Esophagus squamous epithelium (tissue), 4 donors: ENCODE results near the gene SPATA9.

Source experiments
- POLR2A ChIP-seq, 4 donors: fragments of 450-650 bp; IDR thresholded peaks; one replicate each; pipeline ENCODE4 v1.6.1; 2017; ENCODE audit warnings: antibody characterized with exemption in 4 of 4, mild to moderate bottlenecking in 4 of 4, moderate library complexity in 3 of 4
- TF ChIP-seq, protein P1 (sequence below), 6 experiments: fragments of 450-650 bp in 4 of 6; fragments of 200-600 bp in 2 of 6; sonication (generic) in 2 of 6; IDR thresholded peaks; one replicate each; pipeline ENCODE4 v1.5.1; 2016 to 2019; ENCODE audit warnings: antibody characterized with exemption in 6 of 6, mild to moderate bottlenecking in 4 of 6, moderate library complexity in 4 of 6

DNA sequence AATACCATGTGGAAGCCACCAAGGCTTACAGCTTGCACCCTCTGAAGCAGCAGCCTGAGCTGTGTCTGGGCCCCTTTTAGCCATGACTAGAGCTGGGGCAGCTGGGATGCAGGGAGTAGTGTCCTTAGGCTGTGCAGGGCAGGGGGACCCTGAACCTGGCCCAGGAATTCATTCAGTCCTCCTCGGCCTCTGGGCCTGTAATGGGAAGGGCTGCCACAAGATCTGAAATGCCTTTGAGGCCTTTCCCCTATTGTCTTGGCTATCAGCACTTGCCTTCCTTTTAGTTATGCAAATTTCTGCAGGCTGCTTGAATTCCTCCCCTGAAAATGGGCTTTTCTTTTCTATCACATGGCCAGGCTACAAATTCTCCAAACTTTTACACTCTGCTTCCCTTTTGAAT, 53.9 kb downstream of the SPATA9 start:
- TF ChIP-seq, protein P1, sequence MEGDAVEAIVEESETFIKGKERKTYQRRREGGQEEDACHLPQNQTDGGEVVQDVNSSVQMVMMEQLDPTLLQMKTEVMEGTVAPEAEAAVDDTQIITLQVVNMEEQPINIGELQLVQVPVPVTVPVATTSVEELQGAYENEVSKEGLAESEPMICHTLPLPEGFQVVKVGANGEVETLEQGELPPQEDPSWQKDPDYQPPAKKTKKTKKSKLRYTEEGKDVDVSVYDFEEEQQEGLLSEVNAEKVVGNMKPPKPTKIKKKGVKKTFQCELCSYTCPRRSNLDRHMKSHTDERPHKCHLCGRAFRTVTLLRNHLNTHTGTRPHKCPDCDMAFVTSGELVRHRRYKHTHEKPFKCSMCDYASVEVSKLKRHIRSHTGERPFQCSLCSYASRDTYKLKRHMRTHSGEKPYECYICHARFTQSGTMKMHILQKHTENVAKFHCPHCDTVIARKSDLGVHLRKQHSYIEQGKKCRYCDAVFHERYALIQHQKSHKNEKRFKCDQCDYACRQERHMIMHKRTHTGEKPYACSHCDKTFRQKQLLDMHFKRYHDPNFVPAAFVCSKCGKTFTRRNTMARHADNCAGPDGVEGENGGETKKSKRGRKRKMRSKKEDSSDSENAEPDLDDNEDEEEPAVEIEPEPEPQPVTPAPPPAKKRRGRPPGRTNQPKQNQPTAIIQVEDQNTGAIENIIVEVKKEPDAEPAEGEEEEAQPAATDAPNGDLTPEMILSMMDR (IDR thresholded peaks at IDR 0.05), result no peak
- TF ChIP-seq POLR2A (IDR thresholded peaks at IDR 0.05), result no peak
